Measurements from ENCODE around the gene CCDC158.
"Not testable (repeated sequence)": the region's sequence is repeated elsewhere in the genome, so short reads cannot be mapped to it uniquely, and the experiment has no call there.

The CCDC158 gene

DNA sequence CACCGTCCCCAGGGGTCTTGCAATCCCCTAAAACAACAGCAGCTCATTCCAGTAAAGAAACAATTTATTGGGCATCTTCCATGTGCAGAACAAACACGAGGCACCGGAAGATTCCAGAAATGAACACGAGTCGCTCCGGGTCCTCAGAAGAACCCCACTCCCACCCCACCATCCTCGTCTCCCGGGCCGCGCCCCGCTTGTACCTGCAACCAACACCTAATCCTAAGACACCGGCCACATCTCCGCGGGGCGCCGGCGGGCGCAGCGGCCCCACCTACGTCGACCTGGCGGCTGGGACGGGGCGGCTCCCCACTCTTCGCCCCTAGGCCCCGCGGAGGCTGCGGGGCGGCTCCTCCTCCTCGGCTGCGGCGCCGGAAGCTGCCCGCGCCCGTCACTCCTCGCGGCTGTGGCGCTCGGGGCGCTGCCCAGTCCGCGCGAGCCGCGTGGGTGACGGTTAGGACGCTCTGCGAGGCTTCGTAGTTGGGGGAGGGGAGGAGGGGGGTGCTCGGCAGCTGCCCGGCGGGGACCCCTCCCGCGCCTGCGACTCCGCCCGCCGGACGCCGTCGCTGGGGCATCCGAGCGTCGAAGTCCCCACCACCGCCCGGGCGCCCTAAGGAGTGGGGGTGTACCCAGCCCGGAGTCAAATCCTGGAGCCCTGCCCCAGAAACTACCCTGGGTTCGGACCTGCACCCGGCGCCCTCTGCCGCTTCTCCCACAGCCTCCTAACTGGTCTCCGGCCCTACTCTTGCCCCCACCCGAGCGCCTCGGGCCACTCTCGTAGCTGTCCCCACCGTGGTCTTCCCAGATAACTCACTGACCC is at the start of gene CCDC158:
TSS of gene CCDC158 (minus strand) at position 380 of the 820 bp plus-strand sequence. CDS start 17,934 bp downstream, outside the sequence.
- DNase-seq (ENCODE audit: low spot score), result no peak

GRCh38 chr4:76470532-76470931 is 49.6 kb upstream of the CCDC158 start:
- DNase-seq (ENCODE audit: low spot score), result no peak

DNA sequence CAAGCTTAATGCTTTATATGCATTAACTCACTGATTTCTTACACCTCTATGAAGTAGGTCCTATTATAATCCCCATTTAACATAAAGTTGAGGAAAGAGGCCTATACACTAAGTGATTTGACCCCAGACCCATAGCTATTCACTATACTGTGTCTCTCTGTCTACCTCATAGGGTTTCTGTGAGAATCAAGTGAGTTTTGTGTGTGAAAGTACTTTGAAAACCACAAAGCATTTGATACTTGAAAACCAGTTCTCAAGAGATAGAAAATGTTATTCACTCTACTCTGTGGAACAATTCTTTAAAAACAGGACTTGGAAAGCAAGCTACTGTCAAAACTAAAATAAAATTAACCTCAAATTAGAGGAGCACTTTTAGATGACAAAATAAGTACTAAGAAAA is 49.1 kb upstream of the CCDC158 start:
- no peak for DNase-seq (ENCODE audit: low spot score)

DNA sequence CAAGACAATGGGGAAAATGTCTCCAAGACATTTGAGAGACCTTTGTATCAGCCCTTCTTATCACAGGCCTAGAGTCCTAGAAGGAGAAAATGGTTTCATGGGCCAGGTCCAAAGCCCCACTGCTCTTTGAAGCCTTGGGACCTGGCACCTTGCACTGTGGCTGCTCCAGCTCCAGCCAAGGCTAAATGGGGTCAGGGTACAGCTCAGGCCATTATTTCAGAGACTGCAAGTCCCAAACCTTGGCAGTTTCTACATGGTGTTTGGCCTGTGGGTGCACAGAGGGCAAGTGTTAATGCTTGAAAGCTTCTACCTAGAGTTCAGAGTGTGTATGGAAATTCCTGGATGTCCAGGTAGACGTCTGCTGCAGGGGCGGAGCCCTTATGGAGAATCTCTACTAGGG is 42.6 kb upstream of the CCDC158 start:
- no peak for DNase-seq (ENCODE audit: low spot score)

- no peak for DNase-seq (ENCODE audit: low spot score)
These were observed 38.4 kb upstream of the CCDC158 start for GRCh38 chr4:76459291-76459723.

DNA sequence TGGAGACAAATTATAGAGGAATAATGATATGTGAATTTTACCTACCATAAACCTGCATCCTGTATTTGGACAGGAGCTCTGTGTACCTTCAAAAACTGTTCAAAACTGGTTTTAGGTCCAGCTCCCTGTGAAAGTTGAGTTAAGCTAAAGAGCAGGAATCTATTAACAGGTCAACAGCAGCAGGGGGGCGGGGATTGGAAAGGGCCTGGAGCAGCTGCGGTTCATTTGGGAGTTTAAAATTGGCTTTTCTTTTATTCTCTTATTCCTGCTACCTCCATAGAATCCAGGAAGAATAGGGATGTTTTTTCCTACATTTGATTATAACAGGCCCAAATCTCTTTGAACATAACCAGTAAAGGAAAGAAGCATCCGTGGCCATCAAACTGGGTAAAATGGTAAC is 37.9 kb upstream of the CCDC158 start:
- no peak for DNase-seq (ENCODE audit: low spot score)

DNA sequence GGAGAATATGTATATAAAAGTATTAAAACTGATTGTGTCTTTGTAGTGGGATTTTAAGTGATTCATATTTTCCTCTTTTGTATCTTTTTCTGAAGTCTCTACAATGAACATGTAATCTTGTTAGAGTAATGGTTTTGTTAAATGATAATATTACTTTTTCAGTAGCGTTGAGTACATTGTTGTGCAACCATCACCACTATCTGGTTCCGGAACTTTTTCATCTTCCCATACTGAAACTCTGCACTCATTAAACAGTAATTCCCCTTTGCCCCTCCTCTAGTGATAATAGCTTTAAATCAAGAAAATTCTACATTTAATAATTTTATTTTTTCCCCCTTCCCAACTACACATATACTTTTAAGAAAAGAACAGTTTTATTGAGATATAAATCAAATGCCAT is 37.4 kb upstream of the CCDC158 start:
- DNase-seq (ENCODE audit: low spot score), result no peak

DNA sequence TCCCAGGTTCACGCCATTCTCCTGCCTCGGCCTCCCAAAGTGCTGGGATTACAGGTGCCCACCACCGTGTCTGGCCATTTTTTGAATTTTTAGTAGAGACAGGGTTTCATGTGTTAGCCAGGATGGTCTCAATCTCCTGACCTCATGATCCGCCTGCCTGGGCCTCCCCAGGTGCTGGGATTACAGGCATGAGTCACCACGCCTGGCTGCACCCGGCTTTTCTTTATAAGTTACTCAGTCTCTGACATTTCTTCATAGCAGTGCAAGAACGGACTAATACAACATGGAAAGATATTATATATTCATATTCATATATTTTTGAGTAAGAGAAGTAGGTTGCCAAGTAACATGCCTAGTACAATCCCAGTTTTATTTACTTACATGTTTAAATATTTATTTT is 36.9 kb upstream of the CCDC158 start:
- no peak for DNase-seq (ENCODE audit: low spot score)

- not testable (repeated sequence) for DNase-seq (ENCODE audit: low spot score)
These were observed 33.1 kb upstream of the CCDC158 start for GRCh38 chr4:76454073-76454472.

- no peak for DNase-seq (ENCODE audit: low spot score)
These were observed 32.3 kb upstream of the CCDC158 start for GRCh38 chr4:76453232-76453631.

- no peak for DNase-seq (ENCODE audit: low spot score)
These were observed 28.9 kb upstream of the CCDC158 start for GRCh38 chr4:76449833-76450232.

- no peak for DNase-seq (ENCODE audit: low spot score)
These were observed 28.4 kb upstream of the CCDC158 start for GRCh38 chr4:76449362-76449767.

GRCh38 chr4:76448211-76448610 is 27.3 kb upstream of the CCDC158 start:
- no peak for DNase-seq (ENCODE audit: low spot score)

DNA sequence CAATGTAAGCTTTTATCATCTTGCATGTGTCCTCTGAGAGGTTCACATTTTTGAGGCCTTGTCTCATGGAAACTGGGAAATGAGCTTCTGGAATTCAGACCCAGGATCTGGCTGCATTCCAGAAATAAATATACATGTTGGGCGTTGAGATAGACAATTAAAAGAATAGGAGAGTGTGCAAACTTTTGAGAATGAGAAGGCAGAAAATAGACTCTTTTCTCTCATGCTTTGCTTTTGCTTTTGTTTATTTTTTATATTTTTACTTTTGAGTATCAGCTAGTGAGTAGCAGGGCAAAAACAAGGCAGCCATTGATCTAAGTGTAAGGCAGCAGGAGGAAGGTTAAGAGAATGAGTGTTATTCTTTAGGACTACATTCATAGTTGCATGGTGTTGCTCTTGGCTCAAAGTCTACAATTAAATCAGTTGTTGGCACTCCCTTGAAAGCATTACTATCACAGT is 26.5 kb upstream of the CCDC158 start:
- DNase-seq (ENCODE audit: low spot score), result no peak

DNA sequence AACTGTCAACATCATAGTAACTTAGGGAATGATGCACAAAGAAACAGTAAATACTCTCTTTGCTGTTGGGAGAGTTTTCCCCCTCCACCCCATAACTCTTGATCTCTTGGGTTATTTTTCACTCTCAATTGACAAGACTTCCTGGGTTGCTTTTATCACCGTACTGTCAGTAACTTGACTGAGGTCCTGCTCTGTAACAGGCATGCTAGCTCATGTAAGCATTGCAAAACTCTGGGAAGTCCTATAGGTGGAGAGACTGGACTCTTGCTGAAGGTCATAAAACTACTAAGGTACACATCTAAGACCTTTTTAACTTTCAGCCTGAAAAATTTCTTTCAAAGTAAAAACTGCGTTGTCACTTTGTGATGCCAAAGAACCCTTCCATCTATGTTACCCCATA is 25.0 kb upstream of the CCDC158 start:
- DNase-seq (ENCODE audit: low spot score), result no peak

GRCh38 chr4:76443376-76443775 is 22.4 kb upstream of the CCDC158 start:
- DNase-seq (ENCODE audit: low spot score), result no peak

- DNase-seq (ENCODE audit: low spot score), result no peak
These were observed 21.9 kb upstream of the CCDC158 start for GRCh38 chr4:76442807-76443206.

DNA sequence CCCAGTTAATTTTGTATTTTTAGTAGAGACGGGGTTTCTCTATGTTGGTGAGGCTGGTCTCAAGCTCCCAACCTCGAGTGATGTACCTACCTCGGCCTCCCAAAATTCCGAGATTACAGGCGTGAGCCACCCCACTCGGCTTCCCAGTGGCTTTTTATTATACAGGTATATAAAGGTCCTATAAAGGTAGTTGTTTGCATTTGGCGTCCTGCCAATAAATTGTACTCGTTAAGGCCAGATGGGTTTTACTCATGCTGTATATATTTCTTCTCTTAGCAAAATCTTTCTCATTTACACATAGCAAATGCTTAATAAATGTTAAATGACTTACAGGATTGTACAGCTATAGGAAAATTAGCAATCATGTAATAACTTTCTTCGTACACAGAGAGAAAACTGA is 20.9 kb upstream of the CCDC158 start:
- DNase-seq (ENCODE audit: low spot score), result no peak

DNA sequence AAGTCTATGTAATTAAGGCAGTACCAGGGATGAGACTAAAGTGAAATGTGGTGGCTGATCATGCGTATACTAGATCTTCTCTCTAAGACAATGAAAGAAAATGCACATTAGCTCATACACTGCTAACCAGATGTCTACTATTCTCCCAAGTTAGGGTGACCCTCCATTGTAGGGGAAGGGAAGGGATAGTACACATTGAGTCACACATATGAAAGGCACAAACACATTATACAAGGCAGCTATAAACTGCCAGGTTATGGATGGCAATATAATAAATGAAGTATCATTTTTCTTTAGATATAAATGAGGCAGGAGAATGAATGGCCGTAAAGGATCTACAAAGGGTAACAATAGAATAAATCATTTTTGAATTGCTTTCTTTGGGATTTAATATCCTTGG is 18.6 kb upstream of the CCDC158 start:
- DNase-seq (ENCODE audit: low spot score), result no peak

DNA sequence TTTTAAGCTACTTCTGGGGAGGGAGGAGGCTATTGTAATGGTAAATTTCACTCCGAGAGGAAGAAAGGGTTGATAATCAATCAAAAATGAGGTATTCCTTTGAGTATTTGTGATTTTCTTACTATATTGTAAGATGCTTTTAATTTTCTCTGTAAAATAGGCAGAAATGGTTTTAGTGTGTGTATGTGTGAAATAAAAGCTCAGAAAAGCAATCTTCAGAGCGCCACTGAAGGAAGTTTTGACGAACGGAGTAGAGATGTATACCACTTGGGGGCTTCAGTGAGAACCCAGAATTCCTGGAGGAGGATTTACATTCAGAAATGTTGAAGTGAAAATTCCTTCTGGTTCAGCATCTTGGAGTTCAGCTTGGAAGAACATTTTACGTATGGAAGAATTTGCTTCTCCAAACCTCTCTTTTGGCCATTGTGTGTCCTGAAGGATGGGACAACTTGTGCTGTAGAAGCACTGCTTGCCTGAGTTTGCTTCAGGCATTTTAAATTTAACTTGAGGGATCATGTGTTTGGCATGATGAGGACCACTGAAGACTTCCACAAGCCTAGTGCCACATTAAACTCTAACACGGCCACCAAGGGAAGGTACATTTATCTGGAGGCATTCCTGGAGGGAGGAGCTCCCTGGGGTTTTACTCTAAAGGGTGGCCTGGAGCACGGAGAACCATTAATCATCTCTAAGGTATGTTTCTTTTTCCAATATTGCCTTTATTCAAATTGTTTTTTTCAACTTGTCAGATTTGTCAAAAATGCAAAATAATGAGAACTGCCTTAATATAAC is 14.8 kb upstream of the CCDC158 start:
- no peak for DNase-seq (ENCODE audit: low spot score)

- DNase-seq (ENCODE audit: low spot score), result no peak
These were observed 14.1 kb upstream of the CCDC158 start, which contains the start of gene SHROOM3 for GRCh38 chr4:76434901-76435527. TSS of gene SHROOM3 (plus strand) at chr4:76435229. CDS start at chr4:76436053, 824 bp downstream.
